Gastroesophageal sphincter (tissue), 3 donors: ENCODE results near the gene EPRS1.

ENCODE experiments used
- EP300 ChIP-seq: sonication (generic); formaldehyde crosslinking; IDR thresholded peaks from one replicate; pipeline ENCODE4 v1.6.1; 2017; ENCODE audit warnings: antibody characterized with exemption, mild to moderate bottlenecking
- POLR2A ChIP-seq, 2 donors: fragments of 450-650 bp; IDR thresholded peaks; one replicate each; pipeline ENCODE4 v1.6.1; 2017; ENCODE audit warnings: antibody characterized with exemption in 2 of 2, mild to moderate bottlenecking in 2 of 2, moderate library complexity in 1 of 2
- POLR2AphosphoS5 ChIP-seq: sonication (generic); formaldehyde crosslinking; IDR thresholded peaks from one replicate; pipeline ENCODE4 v1.6.1; 2017; ENCODE audit warnings: antibody characterized with exemption
- TF ChIP-seq, protein P1 (sequence below), 4 experiments: fragments of 200-600 bp in 2 of 4; fragments of 450-650 bp in 2 of 4; sonication (generic) in 1 of 4; IDR thresholded peaks; one replicate each; pipeline ENCODE4 v1.5.1; 2017 to 2019; ENCODE audit warnings: antibody characterized with exemption in 4 of 4, mild to moderate bottlenecking in 2 of 4, moderate library complexity in 2 of 4

DNA sequence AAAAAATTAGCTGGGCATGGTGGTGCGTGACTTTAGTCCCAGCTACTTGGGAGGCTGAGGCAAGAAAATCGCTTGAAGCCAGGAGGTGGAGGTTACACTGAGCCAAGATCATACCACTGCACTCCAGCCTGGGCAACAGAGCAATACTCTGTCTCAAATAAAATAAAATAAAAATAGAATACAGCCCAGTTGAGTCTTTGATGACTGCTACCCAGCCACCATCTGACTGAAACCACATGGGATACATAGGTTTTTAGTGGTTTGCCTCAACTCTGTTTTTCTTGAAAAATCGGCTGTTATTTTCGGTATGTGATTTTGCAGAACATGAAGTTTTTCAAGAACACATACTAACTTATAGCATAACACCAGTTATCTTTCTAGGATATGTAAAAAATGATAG lies 46.5 kb downstream of the EPRS1 start:
- TF ChIP-seq POLR2AphosphoS5, result no peak
- no peak for TF ChIP-seq POLR2A (IDR thresholded peaks at IDR 0.05)
- TF ChIP-seq, protein P1, sequence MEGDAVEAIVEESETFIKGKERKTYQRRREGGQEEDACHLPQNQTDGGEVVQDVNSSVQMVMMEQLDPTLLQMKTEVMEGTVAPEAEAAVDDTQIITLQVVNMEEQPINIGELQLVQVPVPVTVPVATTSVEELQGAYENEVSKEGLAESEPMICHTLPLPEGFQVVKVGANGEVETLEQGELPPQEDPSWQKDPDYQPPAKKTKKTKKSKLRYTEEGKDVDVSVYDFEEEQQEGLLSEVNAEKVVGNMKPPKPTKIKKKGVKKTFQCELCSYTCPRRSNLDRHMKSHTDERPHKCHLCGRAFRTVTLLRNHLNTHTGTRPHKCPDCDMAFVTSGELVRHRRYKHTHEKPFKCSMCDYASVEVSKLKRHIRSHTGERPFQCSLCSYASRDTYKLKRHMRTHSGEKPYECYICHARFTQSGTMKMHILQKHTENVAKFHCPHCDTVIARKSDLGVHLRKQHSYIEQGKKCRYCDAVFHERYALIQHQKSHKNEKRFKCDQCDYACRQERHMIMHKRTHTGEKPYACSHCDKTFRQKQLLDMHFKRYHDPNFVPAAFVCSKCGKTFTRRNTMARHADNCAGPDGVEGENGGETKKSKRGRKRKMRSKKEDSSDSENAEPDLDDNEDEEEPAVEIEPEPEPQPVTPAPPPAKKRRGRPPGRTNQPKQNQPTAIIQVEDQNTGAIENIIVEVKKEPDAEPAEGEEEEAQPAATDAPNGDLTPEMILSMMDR (IDR thresholded peaks at IDR 0.05), result no peak
- TF ChIP-seq EP300, result no peak
